HL-60/S4 treated with phorbol 12-myristate 13-acetate at 8.2 ng/mL for 4 days and 3 days (cell line): ENCODE measurements around the gene CBLB.

Experiments
- in situ Hi-C: fragments of 300-500 bp; cut with MboI; formaldehyde crosslinking; loops from 2 replicates; pipeline ENCODE4 v1.15.0; 2022; ENCODE audit warnings: low sequenced_read_pairs

The CBLB gene

DNA sequence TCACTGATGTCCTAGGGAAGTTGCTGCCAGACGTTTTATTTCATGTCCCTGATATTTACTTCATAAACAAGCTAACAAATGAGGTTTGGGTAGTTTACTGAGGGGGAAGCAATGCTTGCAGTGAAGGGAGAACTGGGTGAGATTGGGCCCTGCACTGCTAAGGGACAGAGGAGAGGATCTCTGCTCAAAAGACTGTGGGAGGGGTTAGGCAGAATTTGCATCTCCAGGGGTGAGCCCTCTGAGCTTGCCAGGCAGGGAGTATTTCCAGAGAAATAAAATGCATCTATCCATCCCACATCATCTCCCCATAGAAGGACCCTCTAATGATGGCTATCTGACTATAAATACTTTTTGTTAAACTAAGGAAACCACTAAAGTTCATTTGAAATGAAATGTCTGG lies 215.6 kb downstream of the CBLB start:
- in situ Hi-C loops: no loop called here

DNA sequence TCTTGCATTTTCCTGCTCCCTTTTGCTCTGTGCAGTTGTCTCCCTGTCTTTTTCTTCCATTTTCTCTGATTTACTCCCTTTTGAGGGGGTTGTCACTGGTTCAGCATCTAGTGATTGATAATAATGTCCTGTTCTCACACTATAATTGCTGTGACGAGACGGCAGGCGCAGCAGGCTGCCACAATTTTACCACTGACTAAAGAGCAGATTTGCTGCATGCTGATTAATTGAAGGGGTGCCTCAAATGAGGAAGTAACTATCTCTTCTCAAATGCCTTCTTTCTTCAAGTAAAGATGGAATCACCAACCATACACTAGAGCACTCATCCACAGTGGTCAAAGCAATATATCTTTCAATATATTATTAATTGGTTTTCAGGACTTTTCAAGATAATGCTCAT lies 219.3 kb downstream of the CBLB start:
- in situ Hi-C loops: no loop called here

DNA sequence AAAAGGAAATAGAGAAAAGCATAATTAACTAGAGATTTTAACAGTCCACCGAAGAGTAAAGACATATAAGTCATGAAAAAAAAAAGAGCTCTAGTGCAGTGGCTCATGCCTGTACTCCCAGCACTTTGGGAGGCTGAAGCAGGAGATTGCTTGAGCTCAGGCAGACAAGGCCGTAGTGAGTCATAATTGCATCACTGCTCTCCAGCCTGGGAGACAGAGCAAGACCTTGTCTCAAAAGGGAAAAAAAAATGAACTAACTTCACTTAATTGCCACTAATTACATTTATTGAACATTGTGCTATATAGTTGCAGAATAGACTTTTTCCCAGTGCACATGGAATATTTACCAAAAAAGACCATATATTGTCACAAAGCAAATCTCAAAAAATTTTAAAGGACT lies 221.8 kb downstream of the CBLB start:
- in situ Hi-C loops: no loop called here

DNA sequence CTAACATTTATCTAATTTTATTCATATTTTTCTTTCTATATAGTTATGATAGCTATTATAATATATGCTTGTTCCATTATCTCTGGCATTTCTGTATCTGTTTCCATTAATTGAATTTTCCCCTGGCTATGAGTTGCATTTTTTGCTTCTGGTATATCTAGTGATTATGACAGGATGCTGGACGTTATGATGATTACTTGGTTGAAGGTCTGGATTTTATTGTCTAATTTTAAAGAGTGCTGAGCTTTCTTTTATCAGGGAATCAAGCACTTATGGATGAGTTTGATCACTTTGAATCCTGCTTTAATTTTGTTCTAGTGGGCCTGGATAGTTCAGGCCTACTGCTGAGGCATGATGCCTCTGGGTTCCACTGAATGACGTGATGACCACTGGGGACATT lies 229.7 kb downstream of the CBLB start:
- in situ Hi-C loops: no loop called here

DNA sequence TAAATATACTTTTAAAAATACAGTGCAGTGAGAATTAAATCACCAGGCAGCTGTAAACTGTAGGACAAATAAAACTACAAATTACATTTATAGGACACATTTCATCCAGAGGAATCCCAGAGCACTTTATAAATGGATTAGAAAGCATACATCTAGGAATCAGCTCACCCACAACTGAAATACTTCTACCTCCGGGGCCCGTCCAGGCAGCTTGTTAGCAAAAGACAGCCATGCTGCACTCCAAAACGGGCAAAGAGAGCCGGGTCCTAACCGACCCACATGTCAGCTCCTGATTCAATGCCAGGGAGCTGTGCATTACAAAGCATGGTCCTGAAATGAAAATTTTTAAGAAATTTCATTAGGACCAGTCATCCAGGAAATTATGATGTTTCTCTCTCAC lies 234.1 kb downstream of the CBLB start:
- in situ Hi-C loops: no loop called here

DNA sequence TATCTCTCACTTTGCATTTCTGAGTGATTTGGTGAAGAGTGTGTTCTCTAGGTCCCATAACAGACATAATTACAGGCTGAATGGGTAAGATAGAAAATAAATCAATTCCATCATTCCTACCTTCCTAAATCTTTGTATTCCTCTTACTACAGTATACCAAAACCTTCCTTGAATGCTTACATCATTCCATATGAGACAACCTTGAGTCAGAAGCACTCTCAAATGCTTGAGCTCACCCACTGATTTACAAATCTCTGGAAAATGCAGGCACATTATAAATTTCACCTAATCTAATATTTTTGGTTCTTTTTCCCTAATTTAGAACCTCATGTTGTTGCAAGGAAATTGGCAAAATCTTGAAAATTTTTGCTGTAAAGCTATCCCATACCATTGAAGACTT lies 239.1 kb downstream of the CBLB start:
- in situ Hi-C loops: no loop called here

DNA sequence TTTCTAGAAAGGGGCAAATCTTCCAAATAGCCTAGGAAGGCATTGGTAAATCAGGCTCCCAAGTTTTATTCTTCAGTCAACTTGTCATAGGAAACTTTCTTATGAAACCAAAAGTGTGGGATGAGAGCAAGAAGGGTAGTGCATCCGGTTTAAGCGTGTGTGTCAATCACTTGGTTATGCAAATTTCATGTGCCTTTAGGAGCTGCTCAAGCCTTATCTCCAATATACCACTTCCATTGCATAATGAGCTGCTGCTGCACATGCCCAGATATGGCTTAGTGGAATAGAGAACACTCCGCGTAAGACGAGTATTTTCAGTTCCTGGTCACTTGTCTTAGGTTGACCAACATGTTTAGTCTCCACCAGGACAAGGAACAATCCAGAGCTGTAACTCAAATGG lies 242.1 kb downstream of the CBLB start:
- in situ Hi-C loops: no loop called here

DNA sequence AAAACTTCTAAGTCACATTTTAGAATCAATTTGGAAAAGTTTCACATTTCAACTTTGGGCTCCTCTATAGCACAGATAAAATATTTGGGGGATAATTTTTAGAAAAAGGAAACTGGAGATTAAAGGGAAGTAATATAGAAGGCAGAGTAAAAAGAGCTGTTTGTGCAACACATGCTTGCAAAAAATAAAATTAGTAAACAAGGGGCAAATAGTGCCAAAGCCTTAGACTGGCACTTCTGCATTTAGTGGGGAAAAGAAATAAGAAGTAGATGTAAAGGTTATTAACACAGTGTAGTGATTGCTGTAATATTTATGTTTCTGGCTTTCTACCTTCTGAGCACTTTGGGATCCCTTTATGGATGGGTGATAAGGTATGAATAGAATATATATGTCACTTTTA lies 246.6 kb downstream of the CBLB start:
- in situ Hi-C loops: no loop called here

DNA sequence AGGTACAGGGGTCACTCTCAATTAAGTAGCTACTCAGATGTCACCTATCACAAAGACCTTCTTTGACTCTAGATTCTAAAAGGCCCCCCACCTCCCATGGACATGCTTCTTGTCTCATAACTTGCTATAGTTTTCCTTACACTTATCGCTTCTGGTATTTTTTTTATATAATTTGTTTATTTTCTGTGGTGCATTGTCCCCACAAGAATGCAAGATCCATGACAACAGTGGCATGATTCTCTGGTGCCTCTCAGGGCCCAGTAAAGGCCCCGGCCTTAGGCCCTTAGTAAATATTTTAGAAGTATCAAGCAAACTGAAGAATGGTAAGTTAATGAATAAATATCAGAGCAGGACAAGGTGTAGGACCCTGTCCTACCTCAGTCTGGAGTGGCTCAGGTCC lies 248.6 kb downstream of the CBLB start:
- in situ Hi-C loops: no loop called here

DNA sequence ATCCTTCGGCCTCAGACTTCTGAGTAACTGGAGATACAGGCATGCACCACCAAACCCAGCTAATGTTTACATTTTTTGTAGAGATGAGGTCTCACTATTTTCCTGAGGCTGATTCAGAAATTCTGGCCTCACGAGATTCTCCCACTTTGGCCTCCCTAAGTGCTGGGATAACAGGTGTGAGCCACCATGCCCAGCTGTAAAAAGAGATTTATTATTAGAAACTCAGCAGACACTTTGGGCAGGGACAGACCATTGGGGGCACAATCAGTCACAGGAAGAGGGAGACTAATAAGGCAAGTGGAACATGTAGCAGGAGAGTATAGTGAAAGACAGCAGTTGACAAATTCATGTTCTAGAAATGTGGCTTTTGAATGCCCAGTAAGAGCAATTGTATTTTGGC lies 249.2 kb downstream of the CBLB start:
- in situ Hi-C loops: no loop called here

DNA sequence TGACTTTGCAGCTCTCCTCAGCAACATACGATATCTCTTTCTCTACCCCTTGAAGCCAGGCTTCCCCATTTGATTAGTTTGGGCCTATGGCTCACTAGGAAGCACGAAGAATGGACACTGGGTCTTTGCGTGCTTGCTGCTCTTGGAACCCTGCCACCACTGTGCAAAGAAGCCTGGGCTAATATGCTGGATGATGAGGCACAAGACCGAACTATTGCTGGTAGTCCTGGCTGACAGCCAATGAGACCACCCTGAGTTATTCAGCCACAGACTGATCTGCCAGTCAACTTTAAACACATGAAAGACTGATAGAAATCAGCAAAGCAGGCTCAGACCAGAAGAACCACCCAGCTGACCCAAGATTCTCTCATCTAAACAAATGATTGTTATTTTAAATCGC lies 250.3 kb downstream of the CBLB start:
- in situ Hi-C loops: no loop called here

DNA sequence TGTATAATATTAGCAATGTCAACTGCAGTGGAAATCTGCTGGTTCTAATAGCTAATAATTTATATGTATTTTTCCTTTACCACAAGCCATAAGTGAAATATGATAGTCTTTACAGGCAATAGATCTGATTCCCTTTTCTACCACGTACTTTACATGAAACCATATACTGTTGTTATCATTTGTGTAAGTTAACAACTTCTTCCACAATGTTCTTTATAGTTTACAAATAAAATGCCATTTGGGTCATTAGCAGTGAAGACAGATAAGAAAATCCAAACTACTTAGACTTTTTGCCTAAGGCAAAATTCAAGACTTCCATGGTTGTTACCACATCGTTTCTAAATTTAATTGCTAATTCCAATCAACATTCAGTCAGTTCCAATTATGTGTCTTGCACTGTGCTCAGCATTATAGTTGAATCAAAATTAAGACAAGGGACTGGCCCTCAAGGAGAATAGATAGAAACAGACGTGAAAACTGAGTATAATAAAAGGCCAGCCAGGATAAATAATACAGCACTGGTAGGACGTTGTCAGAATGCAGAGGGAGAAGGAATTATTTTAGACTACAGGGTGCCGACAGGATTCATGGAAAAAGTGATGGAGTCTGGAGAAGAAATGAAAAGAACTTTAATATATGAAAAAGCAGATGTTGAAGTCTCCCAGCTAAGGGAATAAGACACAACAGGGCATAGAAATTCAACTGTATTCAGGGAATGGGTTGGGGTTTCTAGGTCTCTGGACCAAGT lies 252.3 kb downstream of the CBLB start:
- in situ Hi-C loops: no loop called here

DNA sequence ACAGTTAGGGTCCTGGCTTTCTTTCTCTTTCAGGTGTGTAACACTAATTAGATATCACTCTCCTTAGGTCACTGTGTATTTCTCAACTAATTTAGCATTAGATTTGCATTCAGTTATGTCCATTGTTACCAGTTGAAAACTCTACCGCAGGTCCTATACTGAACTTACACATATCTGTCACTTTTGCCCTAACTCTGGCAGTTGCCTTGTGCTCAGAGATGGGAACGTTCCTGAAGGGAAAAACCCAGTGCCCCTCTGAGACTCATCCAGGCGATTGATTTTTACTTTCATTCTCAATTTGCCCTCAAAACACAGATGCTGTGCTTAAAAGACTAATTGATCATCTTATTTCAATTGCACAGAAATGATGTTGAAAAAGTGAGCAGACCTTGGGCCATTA lies 253.0 kb downstream of the CBLB start:
- in situ Hi-C loops: no loop called here

DNA sequence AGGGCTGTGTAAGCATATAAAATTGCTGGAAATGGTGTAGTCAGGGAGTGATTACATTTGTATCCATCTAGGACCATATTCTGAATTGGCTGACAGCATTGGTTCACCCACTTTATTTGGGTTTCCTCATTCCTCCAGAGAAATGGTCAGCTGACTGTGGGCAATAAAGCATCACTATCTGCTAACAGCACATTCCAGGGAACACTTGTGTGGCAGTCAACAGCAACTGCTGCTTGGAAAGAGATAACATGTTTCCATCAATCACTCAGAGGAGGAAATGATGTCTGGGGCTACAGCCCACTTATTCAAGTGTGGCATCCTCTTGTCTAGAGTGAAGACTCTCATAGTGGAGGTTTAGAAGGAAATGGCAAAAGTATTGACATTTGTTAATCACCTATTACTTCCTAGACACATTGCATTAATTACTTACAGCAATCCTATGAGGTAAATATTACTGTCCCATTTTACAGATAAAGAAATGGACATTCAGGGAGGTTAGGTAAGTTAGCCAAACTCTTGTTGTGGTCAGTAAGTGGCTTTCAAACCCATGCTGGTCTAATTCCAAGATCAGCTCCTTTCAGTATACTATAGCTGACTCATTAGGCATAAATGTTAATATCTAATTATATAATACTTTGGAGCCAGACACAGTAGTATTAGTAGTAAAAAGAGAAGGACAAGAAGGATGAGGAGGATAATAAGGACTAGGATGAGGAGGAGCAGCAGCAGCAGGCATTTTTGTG lies 254.4 kb downstream of the CBLB start:
- in situ Hi-C loops: no loop called here

DNA sequence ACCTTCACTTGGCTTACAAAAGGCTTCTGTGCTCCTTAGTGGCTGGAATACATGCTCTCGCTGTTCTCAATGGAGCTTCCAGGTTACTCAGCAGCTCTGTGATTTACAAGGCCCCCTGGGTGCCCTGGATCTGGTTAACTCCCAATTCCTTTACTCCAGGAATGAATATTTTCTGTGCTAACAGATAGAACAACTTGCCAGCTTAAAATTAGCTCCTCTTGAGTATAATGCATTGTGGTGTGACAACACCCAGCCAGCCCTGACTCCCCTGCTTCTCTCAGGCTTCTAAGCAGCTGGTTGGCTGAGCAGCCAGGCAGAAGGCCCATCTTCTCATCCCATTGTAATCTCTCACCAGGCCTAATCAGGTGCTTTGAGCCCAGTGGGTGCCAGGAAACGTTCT lies 255.7 kb downstream of the CBLB start:
- in situ Hi-C loops: no loop called here

DNA sequence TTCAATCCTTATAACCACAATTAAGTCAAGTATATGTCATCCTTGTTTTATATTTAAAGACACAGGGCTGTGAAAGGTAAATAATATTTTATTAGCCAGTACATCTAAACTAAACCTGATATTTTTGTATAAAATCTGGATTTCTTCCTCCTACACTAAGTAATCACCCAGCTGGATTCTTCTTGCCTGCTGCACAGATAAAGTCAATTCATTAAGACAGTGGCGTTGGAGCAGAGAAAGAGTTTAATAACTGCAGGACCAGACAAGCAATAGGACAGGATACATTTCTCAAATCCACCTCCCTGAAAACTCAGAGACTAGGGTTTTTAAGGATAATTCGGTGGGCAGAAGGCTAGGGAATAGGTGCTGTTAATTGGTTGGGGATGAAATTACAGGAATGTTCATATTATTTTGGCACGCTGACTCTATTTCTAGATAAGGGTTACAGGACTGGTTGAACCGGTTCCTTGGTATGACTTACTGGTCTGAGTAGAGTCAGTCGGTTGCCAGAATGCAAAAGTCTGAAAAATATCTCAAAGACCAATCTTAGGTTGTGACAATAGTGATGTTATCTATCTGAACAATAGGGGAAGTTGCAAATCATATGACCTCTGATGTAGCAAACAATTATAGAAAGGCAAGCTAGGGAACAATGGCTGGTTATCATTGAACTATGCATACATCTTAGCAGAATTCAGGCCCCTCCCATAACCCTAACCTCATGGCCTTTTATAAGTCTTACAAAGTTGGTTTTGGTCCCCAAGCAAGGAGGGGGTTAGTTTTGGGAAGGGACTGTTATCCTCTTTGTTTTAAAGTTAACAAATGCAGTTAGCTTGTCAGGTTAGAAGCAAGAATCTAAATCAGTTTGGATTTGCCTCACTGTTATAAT lies 257.3 kb downstream of the CBLB start:
- in situ Hi-C loops: no loop called here

DNA sequence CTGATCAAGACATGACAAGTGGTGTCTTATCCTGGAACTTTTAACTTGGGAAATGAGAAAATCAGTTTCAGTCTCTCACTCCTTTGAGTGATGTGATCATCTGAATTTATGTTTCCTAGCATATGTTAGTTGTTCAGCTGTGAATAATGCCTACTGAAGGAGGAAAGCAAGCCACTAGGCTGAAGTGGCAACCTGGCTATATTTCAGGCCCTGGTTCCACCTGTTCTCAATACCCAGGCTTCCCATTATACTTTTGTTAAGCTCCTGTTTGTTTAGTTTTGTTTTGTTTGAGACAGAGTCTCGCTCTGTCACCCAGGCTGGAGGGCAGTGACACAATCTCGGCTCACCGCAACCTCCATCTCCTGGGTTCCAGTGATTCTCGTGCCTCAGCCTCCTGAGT lies 258.3 kb downstream of the CBLB start:
- in situ Hi-C loops: no loop called here

DNA sequence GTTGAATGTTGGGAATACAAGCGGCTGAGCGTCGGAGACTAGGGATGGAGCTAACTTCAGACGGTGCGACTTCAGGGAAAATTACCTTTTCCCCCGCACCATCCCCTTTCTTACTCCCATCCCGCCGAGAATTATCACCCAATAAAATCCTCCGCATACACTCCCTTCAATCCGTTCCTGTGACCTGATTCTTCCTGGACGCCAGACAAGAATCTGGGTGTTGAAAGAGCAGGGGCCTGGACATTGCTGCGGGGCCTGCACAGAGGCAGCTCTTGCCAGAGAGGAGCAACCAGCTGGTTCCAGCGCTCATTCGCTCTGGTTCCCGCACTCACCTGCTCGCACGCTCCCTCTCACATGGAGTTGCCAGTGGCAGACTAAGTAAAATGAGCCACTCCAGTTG lies 260.2 kb downstream of the CBLB start:
- in situ Hi-C loops: no loop called here

DNA sequence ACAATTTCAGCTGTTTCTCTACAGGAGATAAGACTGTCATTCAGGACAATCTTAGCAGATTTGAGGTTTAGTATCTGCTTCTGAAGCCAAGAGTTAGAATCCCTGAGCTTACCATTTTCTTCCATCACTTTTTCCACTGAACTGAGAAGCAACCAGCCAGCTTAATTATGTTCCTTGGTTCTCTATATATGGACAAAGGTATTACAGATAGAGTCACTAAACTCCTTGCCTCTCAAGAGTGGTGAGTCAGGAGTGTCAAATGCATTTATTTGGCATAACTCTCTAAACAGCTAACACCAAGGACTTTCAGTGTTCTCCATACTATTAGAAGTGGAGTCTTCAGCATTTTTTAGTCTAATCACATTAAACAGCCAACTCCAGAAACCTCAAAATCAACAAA lies 262.8 kb downstream of the CBLB start:
- in situ Hi-C loops: no loop called here
